Measurements from ENCODE around the gene THOP1.

DNA sequence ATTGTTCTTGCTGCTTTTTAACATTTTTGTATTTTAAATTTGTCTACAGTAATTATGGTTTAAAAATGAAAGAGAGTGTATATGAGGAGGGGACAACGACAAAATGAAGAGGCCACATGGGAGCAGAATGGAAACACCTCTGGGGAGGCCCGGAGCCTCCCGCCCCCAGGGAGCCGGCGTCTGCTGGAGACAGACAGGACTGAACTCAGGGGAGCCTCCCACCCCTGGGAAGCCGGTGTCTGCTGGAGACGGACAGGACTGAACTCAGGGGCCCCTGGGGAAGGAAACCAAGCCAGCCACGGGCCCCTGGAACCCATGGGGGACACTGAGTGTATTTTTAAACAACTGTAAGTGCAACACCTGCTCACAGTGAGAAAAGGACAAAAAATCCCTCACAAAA lies 28.8 kb upstream of the THOP1 start:
- TF ChIP-seq POLR2A (IDR thresholded peaks at IDR 0.05) = no peak
- TF ChIP-seq, protein P1, sequence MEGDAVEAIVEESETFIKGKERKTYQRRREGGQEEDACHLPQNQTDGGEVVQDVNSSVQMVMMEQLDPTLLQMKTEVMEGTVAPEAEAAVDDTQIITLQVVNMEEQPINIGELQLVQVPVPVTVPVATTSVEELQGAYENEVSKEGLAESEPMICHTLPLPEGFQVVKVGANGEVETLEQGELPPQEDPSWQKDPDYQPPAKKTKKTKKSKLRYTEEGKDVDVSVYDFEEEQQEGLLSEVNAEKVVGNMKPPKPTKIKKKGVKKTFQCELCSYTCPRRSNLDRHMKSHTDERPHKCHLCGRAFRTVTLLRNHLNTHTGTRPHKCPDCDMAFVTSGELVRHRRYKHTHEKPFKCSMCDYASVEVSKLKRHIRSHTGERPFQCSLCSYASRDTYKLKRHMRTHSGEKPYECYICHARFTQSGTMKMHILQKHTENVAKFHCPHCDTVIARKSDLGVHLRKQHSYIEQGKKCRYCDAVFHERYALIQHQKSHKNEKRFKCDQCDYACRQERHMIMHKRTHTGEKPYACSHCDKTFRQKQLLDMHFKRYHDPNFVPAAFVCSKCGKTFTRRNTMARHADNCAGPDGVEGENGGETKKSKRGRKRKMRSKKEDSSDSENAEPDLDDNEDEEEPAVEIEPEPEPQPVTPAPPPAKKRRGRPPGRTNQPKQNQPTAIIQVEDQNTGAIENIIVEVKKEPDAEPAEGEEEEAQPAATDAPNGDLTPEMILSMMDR (IDR thresholded peaks at IDR 0.05) = no peak

Measured in esophagus squamous epithelium (tissue), 4 donors.